Lower leg skin (tissue), 4 donors: ENCODE measurements around the gene SNTN. TPM values are rescaled to one million over a fixed set of nuclear protein-coding genes. Genes with fewer than 3 reads are reported as not detected.

Experiments used
- DNase-seq, 2 donors: peaks; one replicate each; pipeline ENCODE4 v3.0.0-alpha.2; 2019; ENCODE audit warnings: low spot score in 2 of 2
- H3K4me3 ChIP-seq: fragments of 200-600 bp; sonication (generic); 2 replicates; pipeline ENCODE4 v1.5.1; 2017; ENCODE audit warnings: mild to moderate bottlenecking, low read depth; ENCODE audit not compliant: poor library complexity, severe bottlenecking
- POLR2A ChIP-seq, 2 donors: fragments of 450-650 bp; IDR thresholded peaks; one replicate each; pipeline ENCODE4 v1.6.1; 2016 to 2017; ENCODE audit warnings: antibody characterized with exemption in 2 of 2, mild to moderate bottlenecking in 1 of 2, moderate library complexity in 1 of 2
- WGBS, 2 donors: methylation state at CpG; one replicate each; pipeline ENCODE4 v1.1.5; 2018; 5-methylcytosine and 5-hydroxymethylcytosine counted together
- intact Hi-C: fragments of 100-400 bp; cut with DNase I; formaldehyde crosslinking; loops from one replicate; pipeline ENCODE4 v1.15.0; 2023; ENCODE audit warnings: low total_unique reads
- total RNA-seq, 4 donors: library from RNA; depleted of rRNA; stranded (reverse); fragments of >200 nt; gene quantifications; one replicate each; pipeline ENCODE4 v1.1.0, GENCODE V29; 2016
- TF ChIP-seq, protein P1 (sequence below), 3 donors: fragments of 450-650 bp; IDR thresholded peaks; one replicate each; pipeline ENCODE4 v1.5.1; 2016; ENCODE audit warnings: antibody characterized with exemption in 3 of 3, mild to moderate bottlenecking in 3 of 3, moderate library complexity in 2 of 3

SNTN gene
- total RNA-seq, 4 donors from 2014 or later: not detected

DNA sequence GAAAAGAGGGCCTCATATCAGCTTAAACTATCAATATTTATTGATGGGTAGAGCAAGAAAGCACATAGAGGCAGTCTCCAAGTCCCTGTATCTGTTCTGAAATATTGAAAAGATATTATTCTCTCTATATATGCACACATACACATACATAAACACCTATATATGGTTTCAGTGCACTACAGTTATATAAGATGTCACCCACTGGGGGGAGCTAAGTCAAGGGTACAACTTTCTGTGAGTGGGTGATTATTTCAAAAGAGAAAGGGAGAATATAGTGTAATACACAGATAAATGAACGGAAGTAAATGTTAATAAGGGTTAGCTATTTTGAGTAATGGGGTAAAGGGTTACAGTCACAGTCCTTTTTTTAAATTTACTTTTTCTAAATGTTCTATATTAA lies 8.8 kb downstream of the SNTN start:
- no peak overlapping the region for H3K4me3 ChIP-seq
- intact Hi-C loops: no loop called here
- WGBS, 2 donors: 78 to 88% methylated on average over 1 of the region's 1 CpG
- DNase-seq: no peak
- TF ChIP-seq, protein P1, sequence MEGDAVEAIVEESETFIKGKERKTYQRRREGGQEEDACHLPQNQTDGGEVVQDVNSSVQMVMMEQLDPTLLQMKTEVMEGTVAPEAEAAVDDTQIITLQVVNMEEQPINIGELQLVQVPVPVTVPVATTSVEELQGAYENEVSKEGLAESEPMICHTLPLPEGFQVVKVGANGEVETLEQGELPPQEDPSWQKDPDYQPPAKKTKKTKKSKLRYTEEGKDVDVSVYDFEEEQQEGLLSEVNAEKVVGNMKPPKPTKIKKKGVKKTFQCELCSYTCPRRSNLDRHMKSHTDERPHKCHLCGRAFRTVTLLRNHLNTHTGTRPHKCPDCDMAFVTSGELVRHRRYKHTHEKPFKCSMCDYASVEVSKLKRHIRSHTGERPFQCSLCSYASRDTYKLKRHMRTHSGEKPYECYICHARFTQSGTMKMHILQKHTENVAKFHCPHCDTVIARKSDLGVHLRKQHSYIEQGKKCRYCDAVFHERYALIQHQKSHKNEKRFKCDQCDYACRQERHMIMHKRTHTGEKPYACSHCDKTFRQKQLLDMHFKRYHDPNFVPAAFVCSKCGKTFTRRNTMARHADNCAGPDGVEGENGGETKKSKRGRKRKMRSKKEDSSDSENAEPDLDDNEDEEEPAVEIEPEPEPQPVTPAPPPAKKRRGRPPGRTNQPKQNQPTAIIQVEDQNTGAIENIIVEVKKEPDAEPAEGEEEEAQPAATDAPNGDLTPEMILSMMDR (IDR thresholded peaks at IDR 0.05): no peak
- TF ChIP-seq POLR2A (IDR thresholded peaks at IDR 0.05): no peak

DNA sequence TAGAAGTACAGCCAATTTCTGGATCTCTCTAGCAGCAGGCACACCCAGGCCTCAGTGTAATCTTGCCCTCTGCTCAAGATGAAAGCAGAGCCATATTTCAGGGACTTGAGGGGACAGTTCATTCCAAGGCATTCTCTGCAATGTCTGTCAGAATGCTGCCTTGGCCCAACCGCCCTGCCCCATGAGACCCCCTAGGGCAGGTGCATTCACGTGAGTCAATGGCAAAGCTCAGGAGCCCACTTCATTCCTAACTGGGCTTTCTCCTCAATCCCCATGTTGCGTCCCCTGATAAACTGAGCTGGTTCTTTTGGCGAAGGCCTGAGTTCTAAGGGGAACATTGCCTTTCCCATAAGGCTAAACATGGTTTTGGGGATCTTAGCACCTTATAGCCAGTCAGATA lies 9.5 kb downstream of the SNTN start:
- intact Hi-C loops: no loop called here
- WGBS, 2 donors: 76 to 89% methylated on average over 4 of the region's 4 CpGs

DNA sequence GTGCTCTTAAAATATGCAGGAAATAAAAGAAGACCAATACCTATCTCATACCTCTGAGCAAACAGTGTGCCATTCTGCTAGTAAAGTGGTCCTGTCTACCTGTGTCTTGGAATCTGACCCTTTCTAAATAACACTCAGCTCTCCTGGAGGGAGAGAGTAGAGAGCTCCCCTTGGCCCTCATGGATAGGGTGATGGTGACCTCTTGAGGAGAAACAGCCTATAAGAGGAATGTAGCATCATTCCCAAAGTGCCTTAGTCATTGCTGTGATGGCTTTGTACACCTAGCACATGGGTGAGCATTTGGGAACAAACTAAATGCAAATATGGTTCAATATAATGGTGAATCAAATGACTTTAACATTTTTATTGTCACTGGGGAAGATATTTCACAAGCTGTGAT lies 10.0 kb downstream of the SNTN start:
- TF ChIP-seq, protein P1 (IDR thresholded peaks at IDR 0.05): no peak
- no peak for DNase-seq
- H3K4me3 ChIP-seq: no peak overlapping the region
- intact Hi-C loops: no loop called here

More for the DNA sequence above, 9.5 kb downstream of the SNTN start:
- TF ChIP-seq, protein P1 (IDR thresholded peaks at IDR 0.05): no peak
- TF ChIP-seq POLR2A (IDR thresholded peaks at IDR 0.05): no peak
- H3K4me3 ChIP-seq: no peak overlapping the region
- DNase-seq: no peak

DNA sequence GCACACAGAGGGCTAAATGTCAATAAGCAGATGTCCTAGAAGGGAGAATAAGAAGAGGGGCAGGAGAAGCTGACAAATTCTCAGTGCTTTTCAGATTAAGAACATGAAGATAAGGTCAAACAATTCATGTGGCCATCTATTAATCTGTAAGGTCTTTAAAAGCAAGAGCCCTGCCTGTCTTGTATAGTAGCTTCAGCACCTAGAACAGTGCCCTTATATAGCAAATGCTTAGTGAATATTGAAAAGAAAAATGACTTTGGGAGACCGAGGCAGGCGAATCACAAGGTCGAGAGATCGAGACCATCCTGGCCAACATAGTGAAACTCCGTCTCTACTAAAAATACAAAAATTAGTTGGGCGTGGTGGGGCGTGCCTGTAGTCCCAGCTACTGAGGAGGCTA lies 18.1 kb downstream of the SNTN start:
- intact Hi-C loops: no loop called here
- 94 to 95% methylated on average over 7 of the region's 7 CpGs for WGBS, 2 donors
- no peak for DNase-seq
- H3K4me3 ChIP-seq: no peak overlapping the region
- TF ChIP-seq, protein P1 (IDR thresholded peaks at IDR 0.05): no peak
- no peak for TF ChIP-seq POLR2A (IDR thresholded peaks at IDR 0.05)

DNA sequence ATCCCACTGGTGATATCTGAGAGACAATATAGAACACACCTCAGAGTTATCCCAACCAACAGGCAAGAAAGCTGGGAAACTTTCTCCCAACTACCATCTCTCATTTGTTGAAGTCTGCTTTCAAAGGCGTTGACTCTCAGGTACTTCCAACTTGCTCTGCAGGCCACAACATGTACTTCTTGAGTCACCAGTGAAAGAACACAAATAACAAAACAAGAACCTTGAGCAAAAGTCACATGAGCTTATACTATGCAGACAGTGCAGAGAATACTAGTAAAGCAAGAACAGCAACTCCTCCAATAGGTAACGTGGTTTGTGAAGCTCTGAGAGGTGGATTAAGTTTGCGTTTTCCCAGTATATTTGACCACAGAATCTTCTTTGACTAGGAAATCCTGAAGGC lies 20.6 kb downstream of the SNTN start:
- peak in 1 of 2 donors; percentile 21 for DNase-seq
- no peak for TF ChIP-seq POLR2A (IDR thresholded peaks at IDR 0.05)
- TF ChIP-seq, protein P1 (IDR thresholded peaks at IDR 0.05): no peak
- no peak overlapping the region for H3K4me3 ChIP-seq
- WGBS, 2 donors: 51 to 56% methylated on average over 3 of the region's 3 CpGs
- intact Hi-C loops: no loop called here

DNA sequence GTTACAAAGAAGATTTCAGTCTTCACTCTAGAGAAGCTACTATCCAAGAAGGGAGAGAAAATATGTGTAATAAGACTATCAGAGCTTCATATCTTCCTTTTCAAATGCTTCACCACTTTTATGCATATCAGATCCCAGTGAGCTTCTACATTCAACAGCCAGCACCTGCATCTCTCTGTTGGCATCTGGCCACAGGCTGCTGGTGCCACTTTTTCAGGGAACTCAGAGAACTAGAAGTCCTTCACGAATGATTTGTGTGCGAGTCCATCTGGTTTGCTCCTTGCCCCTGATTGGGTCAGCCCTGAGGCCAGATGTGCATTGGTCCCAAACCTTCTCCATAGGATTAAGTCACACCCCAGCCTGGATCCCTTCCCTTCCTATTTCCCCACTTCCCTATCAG lies 22.1 kb downstream of the SNTN start:
- H3K4me3 ChIP-seq: no peak overlapping the region
- WGBS, 2 donors: 49% methylated on average over 2 of the region's 2 CpGs
- intact Hi-C loops: no loop called here
- no peak for DNase-seq
- TF ChIP-seq, protein P1 (IDR thresholded peaks at IDR 0.05): no peak
- no peak for TF ChIP-seq POLR2A (IDR thresholded peaks at IDR 0.05)
